GM18502 (cell line): ENCODE measurements around the gene CNFN.

Source experiments
- ATAC-seq: cut with Tn5 transposase; IDR thresholded peaks from one replicate; pipeline ENCODE4 v1.9.1; 2021; ENCODE audit warnings: mild to moderate bottlenecking; ENCODE audit not compliant: unreplicated experiment, poor library complexity

CNFN gene

GRCh38 chr19:42389899-42390298 is at the start of gene CNFN:
TSS of gene CNFN (minus strand) at chr19:42390297. CDS start at chr19:42389037, 1,260 bp downstream.
- ATAC-seq, result no peak

GRCh38 chr19:42436006-42436405 is 45.9 kb upstream of the CNFN start:
- no peak for ATAC-seq

GRCh38 chr19:42435316-42435715 is 45.2 kb upstream of the CNFN start:
- ATAC-seq, result no peak

- no peak for ATAC-seq
Observed at GRCh38 chr19:42433503-42434260, 43.6 kb upstream of the CNFN start.

GRCh38 chr19:42431486-42431885 is 41.4 kb upstream of the CNFN start:
- no peak for ATAC-seq

- ATAC-seq, result no peak
Observed at GRCh38 chr19:42428676-42429075, 38.6 kb upstream of the CNFN start.

- ATAC-seq, result no peak
Observed at GRCh38 chr19:42427313-42427712, 37.2 kb upstream of the CNFN start, which contains the start of gene LIPE. TSS of gene LIPE (minus strand) at chr19:42427388. CDS start at chr19:42427149, 239 bp downstream.

- no peak for ATAC-seq
Observed at GRCh38 chr19:42426643-42427042, 36.5 kb upstream of the CNFN start.

GRCh38 chr19:42424712-42425131 is 34.6 kb upstream of the CNFN start:
- no peak for ATAC-seq

GRCh38 chr19:42424345-42424707 is 34.2 kb upstream of the CNFN start:
- no peak for ATAC-seq

GRCh38 chr19:42423462-42424344 is 33.6 kb upstream of the CNFN start:
- peak; percentile 85 for ATAC-seq

GRCh38 chr19:42422901-42423461 is 32.9 kb upstream of the CNFN start:
- ATAC-seq, result peak; percentile 40

GRCh38 chr19:42422092-42422900 is 32.2 kb upstream of the CNFN start:
- no peak for ATAC-seq

- no peak for ATAC-seq
Observed at GRCh38 chr19:42421591-42422031, 31.5 kb upstream of the CNFN start.

GRCh38 chr19:42421101-42421500 is 31.0 kb upstream of the CNFN start:
- no peak for ATAC-seq

- ATAC-seq, result peak; percentile 35
Observed at GRCh38 chr19:42420055-42420544, 30.0 kb upstream of the CNFN start.

- no peak for ATAC-seq
Observed at GRCh38 chr19:42419309-42419708, 29.2 kb upstream of the CNFN start.

GRCh38 chr19:42412661-42413076 is 22.6 kb upstream of the CNFN start:
- ATAC-seq, result no peak

- no peak for ATAC-seq
Observed at GRCh38 chr19:42412227-42412626, 22.1 kb upstream of the CNFN start.
